MM.1S (cell line): ENCODE measurements around the gene TLR5.

ENCODE experiments used
- EZH2 ChIP-seq: fragments of 300-600 bp; sonication (generic); optimal IDR thresholded peaks from 2 replicates; pipeline ENCODE3; 2017; ENCODE audit warnings: low read depth, mild to moderate bottlenecking, antibody characterized with exemption, low read length, mixed read lengths
- EZH2phosphoT487 ChIP-seq: fragments of 300-600 bp; sonication (generic); IDR thresholded peaks from 2 replicates; pipeline ENCODE4 v1.6.1; 2018; ENCODE audit warnings: antibody characterized with exemption, low read length
- TF ChIP-seq, protein P1 (sequence below): fragments of 300-600 bp; sonication (generic); IDR thresholded peaks from 2 replicates; pipeline ENCODE4 v1.5.1; 2016; ENCODE audit warnings: antibody characterized with exemption, low read length, mixed read lengths

DNA sequence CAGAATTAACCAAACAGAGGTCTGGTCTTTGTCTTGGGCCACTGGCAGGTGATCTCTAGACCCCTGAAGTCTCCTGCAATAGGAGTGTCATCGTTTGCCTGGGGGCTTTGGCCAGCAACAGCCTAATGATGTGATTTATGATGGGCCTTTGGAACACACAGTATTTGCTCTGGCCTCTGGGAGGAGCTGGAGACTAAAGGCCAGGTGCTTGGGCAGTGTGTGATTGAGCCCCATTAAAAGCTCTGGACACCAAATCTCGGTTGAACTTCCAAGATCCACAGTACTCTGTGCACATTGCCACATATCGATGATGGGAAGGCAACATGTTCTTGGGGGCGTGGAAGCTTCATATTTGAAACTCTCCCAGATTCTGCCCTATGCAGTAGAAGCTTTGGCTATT, 32.0 kb upstream of the TLR5 start:
- TF ChIP-seq, protein P1, sequence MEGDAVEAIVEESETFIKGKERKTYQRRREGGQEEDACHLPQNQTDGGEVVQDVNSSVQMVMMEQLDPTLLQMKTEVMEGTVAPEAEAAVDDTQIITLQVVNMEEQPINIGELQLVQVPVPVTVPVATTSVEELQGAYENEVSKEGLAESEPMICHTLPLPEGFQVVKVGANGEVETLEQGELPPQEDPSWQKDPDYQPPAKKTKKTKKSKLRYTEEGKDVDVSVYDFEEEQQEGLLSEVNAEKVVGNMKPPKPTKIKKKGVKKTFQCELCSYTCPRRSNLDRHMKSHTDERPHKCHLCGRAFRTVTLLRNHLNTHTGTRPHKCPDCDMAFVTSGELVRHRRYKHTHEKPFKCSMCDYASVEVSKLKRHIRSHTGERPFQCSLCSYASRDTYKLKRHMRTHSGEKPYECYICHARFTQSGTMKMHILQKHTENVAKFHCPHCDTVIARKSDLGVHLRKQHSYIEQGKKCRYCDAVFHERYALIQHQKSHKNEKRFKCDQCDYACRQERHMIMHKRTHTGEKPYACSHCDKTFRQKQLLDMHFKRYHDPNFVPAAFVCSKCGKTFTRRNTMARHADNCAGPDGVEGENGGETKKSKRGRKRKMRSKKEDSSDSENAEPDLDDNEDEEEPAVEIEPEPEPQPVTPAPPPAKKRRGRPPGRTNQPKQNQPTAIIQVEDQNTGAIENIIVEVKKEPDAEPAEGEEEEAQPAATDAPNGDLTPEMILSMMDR: no peak
- TF ChIP-seq EZH2: no peak
- TF ChIP-seq EZH2phosphoT487: no peak
